CD4-positive, alpha-beta T cell treated with Interleukin-1 beta for 1 hour (primary cell): ENCODE measurements around the gene IL31.
"Not testable (repeated sequence)": the region's sequence is repeated elsewhere in the genome, so short reads cannot be mapped to it uniquely, and the experiment has no call there.

Experiments used
- DNase-seq, 2 donors: peaks; one replicate each; pipeline ENCODE4 v3.0.0-alpha.2; 2020 to 2022

Gene IL31

GRCh38 chr12:122174155-122174845 lies at the start of gene IL31:
Gene IL31 (minus strand): TSS chr12:122174221. CDS start chr12:122174172, 49 bp downstream.
- no peak for DNase-seq

GRCh38 chr12:122216445-122216844 lies 42.4 kb upstream of the IL31 start:
- DNase-seq, result no peak

GRCh38 chr12:122215771-122216170 lies 41.8 kb upstream of the IL31 start:
- DNase-seq, result no peak

GRCh38 chr12:122208073-122208820 lies 34.2 kb upstream of the IL31 start:
- no peak for DNase-seq

GRCh38 chr12:122207391-122207790 lies 33.4 kb upstream of the IL31 start:
- DNase-seq, result no peak

- no peak for DNase-seq
Observed at GRCh38 chr12:122206976-122207375, 33.0 kb upstream of the IL31 start.

GRCh38 chr12:122206111-122206881 lies 32.3 kb upstream of the IL31 start:
- DNase-seq, result no peak

- DNase-seq, result no peak
Observed at GRCh38 chr12:122205053-122205925, 31.3 kb upstream of the IL31 start.

GRCh38 chr12:122204167-122205052 lies 30.4 kb upstream of the IL31 start:
- no peak for DNase-seq

GRCh38 chr12:122203301-122204166 lies 29.5 kb upstream of the IL31 start, which contains the start of gene B3GNT4:
Gene B3GNT4 (plus strand): TSS chr12:122203709. CDS start chr12:122204619, 910 bp downstream.
- peak; percentile 58 to 77 for DNase-seq

GRCh38 chr12:122202811-122203210 lies 28.8 kb upstream of the IL31 start:
- not testable (repeated sequence) for DNase-seq

- DNase-seq, result no peak
Observed at GRCh38 chr12:122202017-122202416, 28.0 kb upstream of the IL31 start.

- no peak for DNase-seq
Observed at GRCh38 chr12:122201381-122201780, 27.4 kb upstream of the IL31 start.

- no peak for DNase-seq
Observed at GRCh38 chr12:122200541-122201175, 26.6 kb upstream of the IL31 start.

- DNase-seq, result no peak
Observed at GRCh38 chr12:122199484-122200355, 25.7 kb upstream of the IL31 start.

GRCh38 chr12:122197612-122197966 lies 23.6 kb upstream of the IL31 start:
- DNase-seq, result no peak

- no peak for DNase-seq
Observed at GRCh38 chr12:122195405-122195804, 21.4 kb upstream of the IL31 start.

- DNase-seq, result no peak
Observed at GRCh38 chr12:122194804-122195203, 20.8 kb upstream of the IL31 start.

- DNase-seq, result no peak
Observed at GRCh38 chr12:122192441-122192840, 18.4 kb upstream of the IL31 start.
